ENCODE data around the gene SEC61A1.

The SEC61A1 gene

DNA sequence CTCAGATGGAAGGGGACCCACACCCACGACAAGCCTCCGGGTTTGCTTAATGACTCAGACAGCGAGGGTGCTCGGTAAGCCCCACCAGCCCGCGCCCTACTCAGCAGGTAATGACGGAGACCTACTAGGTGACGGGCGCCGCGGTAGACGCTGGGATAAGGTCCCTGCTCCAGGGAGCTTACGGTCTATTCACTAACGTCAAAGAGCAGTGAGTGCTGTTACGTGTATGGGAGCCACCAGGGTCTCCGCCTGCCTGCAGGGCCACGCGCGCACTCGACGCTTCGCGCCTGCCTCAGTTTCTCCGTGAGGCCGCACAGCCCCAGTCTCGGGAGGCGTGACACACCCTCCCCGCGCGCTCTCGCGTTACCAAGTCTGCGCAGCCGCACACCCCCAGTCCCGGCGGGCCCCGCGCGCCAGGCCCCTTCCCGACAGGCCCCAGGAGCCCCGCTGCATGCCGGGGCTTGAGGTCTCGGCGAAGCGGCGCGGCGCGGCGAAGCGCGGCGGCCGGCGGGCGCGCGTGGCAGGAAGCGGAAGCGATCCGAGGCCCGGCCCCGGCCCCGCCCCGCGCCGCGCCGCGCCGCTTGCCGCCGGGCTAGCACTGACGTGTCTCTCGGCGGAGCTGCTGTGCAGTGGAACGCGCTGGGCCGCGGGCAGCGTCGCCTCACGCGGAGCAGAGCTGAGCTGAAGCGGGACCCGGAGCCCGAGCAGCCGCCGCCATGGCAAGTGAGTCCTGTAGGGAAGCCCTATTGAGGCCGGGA lies at the start of gene SEC61A1:
SEC61A1 (plus strand) TSS at position 601 of the 758 bp plus-strand sequence; CDS start at position 717, 116 bp downstream.
- peak; percentile 93 for DNase-seq (ENCODE audit: low read depth)

DNA sequence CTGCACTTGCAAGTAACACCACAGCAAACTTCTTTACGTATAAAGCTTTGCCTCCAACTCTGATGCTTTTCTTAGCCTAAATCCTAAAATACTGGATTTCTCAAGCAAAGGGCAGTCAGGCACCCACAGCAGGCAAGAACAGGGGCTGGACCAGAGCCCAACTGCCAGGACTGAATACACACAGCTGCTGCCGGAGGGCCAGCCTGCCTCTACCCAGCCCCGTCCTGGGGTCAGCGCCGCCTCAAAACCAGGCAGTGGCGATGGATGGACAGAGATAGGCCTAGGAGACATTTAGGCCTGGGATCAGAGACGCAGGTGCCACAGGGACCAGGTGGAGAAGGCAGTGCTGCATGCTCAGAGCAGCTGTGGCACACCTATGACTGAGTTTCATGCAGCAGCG lies 47.6 kb upstream of the SEC61A1 start:
- DNase-seq (ENCODE audit: low read depth): no peak

DNA sequence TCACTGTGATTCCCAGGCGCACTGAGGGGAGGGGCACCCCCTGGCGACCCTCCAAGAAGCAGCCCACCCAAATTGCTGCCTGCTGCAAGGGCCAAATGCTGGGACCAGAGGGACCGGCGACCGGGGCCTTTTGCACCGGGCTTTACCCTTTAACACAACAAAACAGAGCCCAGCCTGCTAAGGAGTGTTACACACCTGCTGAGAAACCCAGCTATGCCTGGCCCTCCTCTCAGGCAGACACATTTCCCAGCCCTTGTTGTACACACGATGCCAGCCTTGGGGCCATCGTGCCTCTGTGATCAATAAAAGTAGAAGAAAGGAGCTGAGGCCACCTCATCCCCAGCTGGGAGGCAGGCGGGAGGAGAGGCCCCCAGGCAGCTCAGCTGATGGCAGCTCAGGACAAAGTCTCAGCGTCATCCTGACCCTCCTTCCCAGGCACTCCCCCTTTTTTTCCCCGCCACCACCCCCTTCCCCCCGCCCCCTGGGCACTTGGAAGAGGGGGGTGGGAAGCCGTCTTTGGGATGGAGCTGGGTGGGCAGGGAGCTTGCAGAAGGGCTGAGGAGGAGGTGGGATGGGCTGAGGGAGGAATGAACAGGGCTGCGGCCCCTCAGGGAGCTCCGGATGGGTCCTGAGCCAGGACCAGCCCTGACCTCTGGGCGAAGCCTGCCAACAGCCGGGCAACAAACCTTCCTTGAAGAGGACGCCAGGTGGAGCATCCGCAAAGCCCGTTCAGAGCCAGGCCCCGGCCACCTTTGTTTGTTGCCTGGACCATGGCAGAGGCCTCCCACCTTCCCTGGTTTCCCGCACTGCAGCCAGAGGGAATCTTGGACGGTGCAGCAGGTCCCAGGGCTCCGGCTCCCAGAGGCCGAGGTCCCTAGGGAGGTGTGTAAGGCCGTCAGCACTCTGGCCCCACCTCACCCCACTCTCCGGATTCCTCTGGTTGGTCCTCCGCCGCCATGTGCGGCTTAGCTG lies 45.9 kb upstream of the SEC61A1 start:
- no peak for DNase-seq (ENCODE audit: low read depth)

DNA sequence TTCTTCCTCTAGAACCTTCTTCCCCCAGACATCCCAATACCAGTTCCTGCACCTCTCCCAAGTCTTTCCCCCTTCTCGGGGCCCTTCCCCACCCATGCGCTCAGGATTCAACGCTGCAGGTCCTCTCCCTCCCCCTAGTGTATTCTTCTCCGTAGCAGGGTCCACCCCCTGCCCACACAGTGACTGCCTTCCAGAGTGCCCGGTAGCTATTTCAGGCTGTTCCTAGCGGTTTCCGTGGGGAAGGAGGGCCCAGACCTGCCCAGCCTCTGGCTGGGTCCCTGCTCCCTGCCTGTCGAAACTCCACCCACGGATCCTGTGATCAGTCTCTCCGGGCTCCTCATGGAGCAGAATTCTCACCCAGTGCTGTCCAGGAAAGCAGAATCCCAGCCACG lies 45.2 kb upstream of the SEC61A1 start:
- DNase-seq (ENCODE audit: low read depth): no peak

DNA sequence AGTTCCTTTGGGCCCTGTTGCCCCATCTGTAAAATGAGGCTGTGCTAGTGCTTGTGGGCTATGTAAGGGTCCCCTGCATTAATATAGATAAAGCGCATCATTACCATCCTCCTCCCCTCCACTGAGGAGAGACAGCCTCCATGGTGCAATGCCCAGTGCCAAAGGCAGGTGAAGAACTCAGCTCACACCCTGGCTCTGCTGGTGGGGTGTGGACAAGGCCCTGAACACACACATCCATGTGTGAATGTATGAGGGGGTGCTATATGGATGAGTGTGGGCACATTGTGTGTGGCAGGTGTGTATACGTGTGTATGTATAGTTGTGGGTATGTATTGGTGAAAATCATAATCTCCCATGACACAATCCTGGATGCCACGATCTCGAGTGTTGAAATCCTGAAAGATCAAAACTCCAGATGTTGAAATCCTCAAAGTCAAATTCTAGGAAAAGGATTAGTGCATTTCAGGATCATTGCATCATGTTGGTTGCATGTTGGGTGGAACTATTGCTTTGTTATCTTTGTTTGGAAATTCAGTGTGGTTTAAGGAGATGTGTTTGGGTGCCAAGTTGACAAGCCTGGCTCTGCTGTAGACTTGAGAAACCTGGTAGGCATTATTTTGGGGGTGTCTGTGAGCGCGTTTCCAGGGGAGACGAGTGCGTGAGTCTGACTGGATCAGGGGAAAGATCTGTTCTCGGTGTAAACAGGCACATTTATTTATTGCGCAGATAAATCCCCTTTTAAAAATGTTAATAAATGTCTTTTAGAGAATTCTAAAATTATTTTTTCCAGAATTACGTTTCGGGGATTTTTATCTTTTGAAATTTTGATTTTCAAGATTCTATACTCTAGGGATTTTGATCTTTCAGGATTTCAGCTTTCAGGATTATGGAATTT lies 42.0 kb upstream of the SEC61A1 start:
- no peak for DNase-seq (ENCODE audit: low read depth)

DNA sequence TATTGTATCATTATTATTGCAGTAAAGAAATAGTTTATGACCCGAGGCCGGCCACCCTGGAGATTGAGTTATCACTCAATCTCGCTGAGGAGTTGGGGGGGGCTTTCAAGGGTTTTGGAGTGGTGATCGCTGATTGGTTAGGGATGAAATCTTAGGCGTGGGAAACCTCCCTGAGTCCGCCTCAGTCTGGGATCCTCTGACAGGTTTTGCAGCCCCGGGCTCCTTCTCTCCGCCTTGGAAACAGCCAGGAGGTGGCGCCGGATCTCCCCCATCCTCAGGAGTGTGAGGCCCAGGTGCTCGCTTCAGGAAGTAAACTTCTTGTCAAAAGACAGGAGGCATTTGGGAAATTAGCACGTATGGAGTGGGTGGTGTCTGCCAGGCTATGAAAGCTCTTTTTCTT lies 41.1 kb upstream of the SEC61A1 start:
- no peak for DNase-seq (ENCODE audit: low read depth)

DNA sequence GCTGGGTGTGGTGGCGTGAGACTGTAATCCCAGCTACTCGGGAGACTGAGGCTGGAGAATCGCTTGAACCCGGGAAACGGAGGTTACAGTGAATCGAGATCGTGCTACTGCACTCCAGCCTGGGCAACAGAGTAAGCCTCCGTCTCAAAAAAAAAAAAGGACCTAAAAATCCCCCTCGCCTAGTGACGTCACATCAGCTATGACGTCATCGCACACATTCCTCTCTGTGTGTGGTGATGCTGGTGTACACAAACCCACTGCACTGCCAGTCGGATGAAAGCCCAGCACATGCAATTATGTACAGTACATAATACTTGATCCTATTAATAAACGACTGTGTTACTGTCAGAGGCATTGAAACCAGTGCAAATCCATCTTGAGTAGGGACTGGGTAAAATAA lies 40.2 kb upstream of the SEC61A1 start:
- DNase-seq (ENCODE audit: low read depth): no peak

DNA sequence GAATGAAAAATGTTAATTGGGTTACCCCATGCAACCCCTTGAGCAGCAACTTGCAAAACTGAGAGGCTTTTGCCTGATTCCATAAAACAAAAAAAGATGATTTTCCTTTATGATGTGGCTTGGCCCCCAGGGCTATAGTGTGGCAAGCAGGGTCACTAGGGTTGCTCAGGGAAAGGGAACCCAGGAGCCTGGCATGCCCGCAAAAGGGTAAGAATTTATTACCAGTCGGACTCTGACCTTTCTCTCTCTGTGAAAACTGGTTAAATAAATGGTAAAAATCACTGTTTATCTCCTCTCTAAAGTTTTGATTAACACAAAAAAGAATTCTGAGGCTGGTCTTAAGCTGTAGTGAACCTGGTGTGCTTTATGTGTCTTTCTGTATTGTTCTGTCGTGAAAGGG lies 37.7 kb upstream of the SEC61A1 start:
- DNase-seq (ENCODE audit: low read depth): no peak

DNA sequence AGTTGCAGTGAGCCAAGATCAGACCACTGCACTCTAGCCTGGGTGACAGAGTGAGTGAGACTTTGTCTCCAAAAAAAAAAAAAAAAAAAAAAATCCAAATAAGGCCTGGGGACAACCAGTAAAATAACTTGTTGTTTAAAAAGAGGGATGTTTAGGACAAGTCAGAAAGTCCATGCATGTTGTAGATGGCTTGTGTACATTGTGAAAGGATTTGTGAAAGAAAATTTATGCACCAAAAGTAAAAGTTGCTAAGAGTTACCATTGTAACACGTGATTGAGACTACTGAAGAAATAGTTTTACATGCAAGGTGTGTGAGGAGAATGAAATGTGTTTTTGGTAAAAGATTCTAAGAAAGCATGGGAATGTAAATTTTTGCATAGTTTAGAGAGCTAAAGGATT lies 35.7 kb upstream of the SEC61A1 start:
- DNase-seq (ENCODE audit: low read depth): no peak

DNA sequence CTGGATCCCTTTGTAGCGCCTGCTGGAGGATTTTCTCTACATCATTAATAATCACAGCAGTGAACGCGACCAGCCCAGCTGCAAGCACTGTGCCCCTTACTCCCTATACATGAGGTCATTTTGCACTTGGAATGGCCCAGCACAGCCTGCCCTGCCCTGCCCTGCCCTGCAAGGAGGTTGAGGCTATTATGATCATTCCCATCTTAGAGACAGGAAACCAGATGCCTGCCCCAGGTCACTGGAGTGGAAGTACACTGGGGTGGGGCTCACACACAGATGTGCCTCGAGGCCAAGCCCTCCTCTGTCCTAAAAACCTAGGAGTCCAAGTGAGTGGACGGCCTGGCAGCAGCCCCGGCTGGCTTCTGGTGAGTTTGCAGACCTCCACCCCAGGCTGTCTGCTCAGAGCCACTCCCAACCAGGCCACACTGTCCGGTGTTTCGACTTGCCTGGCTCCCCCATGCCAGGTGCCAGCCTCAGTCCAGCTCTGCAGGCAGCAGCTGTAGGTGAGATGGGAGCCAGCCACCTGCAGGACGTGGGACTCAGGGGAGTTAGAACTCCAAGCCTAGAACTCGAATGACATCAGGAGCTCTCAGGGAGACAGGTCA lies 30.4 kb upstream of the SEC61A1 start:
- DNase-seq (ENCODE audit: low read depth): no peak

DNA sequence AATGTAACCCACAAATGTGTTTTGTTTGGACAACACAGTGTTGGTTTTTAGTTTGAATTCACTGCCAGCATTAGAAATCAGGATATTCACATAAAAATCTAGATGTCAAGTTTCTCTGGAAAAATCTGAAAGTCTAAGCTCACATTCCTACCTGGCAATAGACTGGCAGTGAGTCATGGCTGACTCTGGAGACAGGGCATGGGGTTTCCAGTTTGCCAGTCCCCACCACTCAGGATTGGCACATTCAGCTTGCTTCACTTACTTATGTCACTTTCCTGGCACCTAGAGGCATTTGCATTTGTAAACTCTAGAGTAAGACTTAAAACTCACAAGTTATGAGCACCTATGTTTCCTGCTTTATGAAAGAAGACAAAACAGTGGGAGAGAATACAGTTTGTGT lies 19.1 kb upstream of the SEC61A1 start:
- DNase-seq (ENCODE audit: low read depth): no peak

DNA sequence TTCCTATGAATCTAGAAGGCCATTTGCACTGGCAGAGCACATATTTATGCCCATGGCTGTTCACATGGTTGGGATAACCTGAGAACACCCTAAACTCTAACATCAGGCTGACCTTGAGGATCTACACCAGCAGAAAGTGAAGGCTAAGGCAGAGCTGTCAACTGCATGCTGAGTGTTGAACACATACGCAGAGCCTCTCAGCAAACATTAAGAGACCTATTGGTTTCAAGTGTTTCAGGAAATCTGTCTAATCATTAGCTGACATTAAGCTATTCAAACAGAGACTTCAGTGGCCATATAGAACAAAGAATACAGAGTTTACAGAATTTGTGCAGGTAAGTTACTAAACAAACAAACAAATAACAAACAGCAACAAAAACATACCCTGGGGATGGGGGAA lies 16.1 kb upstream of the SEC61A1 start:
- DNase-seq (ENCODE audit: low read depth): no peak

DNA sequence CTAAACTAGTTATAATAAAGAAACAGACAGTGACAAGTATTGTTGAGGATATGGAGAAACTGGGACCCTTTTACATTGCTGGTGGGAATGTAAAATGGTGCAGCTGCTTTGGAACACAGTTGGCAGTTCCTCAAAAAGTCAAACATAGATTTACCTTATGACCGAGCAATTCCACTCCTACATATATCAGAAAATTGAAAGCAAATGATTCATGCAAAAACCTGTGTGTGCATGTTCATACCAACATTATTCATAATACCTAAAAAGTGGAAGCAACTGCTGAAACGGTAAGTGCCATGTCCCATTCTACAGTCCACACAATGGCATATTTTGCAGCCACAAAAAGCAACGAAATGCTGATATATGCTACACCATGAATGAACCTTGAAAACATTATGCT lies 12.2 kb upstream of the SEC61A1 start:
- no peak for DNase-seq (ENCODE audit: low read depth)

DNA sequence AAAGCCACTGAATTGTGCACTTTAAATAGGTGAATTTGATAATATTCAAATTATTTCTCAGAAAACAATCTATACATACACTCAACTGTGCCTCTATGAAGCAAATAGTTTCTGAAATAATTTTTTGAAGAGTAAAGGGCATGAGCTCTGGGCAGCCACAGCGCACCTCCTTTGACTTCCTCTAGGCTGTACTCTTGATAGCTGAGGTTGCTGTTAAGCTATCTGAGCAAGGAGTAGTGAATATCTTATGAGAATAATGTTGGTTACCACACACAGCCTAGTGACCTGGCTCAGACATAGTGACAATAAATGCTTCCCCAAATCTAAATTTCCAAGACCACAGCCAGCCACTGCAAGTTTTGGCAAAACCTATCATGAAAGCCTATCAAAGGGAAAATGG lies 11.6 kb upstream of the SEC61A1 start:
- DNase-seq (ENCODE audit: low read depth): no peak

DNA sequence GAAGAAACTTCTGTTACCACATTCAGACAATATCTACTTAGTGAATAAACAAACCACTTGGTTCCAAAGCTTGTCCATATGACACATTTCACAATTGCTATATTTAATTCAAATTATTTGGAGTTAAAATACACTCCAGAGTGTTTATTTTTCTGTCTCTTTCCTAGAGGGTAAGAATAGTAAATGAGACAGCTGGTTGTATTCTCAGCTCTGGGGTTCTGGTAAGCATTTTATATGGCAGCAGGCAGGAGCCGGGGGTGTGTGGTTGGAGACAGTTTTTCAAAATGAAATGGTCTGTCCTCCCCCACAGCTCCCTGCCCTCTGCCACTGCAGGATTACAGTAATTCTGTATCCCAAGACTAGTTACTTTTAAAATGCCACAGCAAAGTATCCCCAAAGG lies 10.9 kb upstream of the SEC61A1 start:
- no peak for DNase-seq (ENCODE audit: low read depth)

DNA sequence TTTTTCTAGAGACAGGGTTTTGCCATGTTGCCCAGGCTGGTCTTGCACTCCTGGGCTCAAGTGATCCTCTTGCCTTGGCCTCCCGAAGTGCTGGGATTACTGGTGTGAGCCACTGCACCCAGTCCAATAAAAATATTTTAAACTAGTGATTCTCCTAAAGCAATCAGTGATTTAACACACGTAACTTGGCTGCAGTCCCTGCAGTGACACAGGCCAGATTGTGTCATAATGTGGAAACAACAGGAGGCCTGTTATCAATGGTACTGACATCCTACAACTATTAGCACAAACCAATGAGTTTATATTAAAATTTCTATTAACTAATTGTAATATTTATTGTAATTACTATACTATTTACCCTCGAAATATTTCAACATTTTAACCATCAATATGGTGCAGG lies 1.6 kb upstream of the SEC61A1 start:
- DNase-seq (ENCODE audit: low read depth): no peak

DNA sequence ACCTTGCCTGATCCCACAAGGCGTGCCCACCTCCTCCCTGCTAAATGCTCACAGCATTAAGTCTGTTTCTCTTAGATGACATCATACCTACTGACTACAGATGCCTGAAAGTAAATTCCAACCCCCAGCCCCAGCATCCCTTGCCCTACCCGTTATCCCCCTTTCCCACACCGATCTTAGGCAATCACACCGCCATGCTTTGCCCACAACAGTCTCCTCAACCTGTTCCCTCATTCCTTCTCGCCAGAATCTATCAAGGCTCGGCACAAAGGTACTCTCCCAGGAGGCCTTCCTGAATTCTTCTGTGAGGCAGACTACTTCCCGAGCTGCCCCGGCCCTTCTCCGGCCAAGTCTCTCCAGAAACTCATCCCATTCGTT lies 789 bp upstream of the SEC61A1 start:
- DNase-seq (ENCODE audit: low read depth): no peak

DNA sequence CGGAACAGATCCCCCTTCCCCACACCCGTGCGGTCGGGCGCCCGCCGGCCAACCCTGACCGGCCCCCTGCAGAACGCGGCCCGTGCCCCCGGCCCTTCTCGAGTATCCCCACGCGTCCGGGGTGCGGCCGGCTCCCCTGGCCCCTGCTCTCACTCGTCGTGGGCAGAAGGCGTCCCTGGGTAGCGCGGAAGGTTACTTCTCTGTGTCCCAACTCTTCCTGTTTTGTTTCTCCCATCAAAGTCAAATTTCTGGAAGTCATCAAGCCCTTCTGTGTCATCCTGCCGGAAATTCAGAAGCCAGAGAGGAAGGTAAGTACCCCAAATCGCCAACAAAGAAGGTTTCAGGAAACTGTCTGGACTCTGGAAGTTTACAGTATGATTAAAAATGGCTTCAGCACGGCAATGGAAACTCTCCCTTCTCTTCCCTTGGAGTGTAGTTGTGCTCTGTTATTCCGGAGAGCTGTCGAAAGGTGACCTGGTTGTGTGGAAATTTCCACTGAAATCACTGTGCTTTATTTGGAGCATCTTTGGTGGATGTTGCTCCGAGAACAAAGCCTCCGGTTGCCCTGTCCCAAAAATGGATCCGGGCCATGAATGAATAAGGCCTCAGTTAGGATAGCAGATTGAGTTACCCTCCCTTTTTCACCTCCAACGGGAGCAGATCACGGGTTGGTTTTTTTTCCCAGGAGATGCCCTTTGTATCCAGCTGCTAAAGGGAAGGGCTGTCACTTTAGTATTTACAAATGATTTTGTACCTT lies 536 bp downstream of the SEC61A1 start:
- DNase-seq (ENCODE audit: low read depth): no peak

DNA sequence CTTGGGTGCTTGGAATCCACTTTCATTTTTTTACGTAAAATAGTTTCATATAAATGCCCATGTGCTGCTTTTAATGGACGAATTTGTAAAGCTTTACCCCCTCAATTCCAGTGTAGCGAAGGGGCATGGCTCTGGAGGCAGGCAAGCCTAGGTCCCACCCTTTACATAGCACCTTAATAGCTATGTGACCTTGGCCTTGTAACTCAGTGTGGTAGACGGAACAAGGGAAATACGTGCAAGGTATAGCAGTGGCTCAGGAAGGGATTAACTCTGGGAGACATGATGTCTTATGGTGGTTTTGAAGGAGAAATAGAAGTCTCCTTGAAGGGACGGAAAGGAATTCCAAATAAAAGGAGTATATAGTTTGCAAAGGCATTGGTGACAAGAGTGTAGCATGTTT lies 1.4 kb downstream of the SEC61A1 start:
- DNase-seq (ENCODE audit: low read depth): no peak

DNA sequence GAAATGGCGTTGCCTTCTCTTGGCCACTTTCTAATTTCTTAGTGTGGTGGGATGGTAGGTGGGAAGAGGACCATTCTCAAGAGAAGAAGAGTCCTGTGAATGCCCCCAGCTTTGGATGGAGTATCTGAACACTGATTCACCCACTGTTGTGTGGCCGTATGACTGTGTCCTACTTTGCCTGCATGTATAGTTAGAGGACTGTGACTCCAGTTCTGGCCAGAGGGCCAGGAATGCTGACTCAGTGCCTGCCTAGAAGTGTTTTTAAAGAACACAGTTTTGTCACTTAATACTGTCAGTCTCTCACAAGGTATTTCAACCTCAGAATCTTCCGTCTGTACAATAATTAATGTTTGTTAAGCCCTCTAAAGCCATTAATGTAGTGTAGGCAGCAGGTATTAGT lies 2.1 kb downstream of the SEC61A1 start:
- DNase-seq (ENCODE audit: low read depth): no peak

DNA sequence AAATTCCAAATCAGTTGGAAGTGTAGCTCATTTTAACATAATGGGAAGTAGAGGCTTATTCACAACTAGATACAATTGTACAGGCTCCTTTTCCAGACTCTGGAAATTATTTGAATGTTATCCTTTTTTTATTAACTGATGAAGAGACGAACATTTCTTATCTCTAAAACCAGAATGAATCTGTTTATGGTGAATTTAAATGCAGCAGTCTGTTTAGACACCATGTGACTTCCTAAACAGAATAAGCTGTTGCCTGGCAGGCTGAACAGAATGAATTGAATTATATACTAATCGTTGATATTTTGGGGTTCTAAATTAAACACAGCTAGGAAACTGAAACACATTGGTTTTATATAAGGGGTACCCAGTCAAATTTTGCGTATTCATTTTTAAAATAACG lies 4.0 kb downstream of the SEC61A1 start:
- no peak for DNase-seq (ENCODE audit: low read depth)
